Gastrocnemius medialis (tissue), 4 donors: ENCODE measurements around the gene ANXA3.

Experiments
- CTCF ChIP-seq, 5 experiments: fragments of 450-650 bp in 3 of 5; fragments of 200-600 bp in 2 of 5; sonication (generic) in 2 of 5; IDR thresholded peaks in 4 of 5; conservative IDR thresholded peaks in 1 of 5; 1 replicate in 4 of 5; 2 replicates in 1 of 5; pipeline ENCODE4 v1.5.1; 2016 to 2019; ENCODE audit warnings: antibody characterized with exemption in 5 of 5, mild to moderate bottlenecking in 3 of 5, moderate library complexity in 3 of 5
- POLR2A ChIP-seq, 2 donors: fragments of 450-650 bp; IDR thresholded peaks; one replicate each; pipeline ENCODE4 v1.6.1; 2017; ENCODE audit warnings: antibody characterized with exemption in 2 of 2, mild to moderate bottlenecking in 2 of 2, moderate library complexity in 2 of 2

DNA sequence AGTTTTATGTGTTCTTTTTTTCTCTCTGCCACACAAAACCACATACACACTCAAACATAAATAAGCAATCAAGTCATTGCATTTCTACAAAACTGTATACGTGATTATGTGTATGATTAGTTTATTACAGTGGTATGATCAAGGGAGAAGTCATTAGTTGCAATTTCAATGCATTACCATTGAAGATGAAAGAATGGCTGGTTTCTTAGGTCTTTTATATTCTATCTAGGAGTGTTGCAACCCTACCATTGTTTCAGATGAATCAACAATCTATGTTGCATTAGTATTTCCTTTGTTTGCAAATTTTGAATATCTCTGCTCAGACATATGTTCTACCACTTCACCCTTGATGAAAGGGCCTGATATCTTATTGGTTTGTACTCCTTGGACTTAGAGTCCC is 6.8 kb downstream of the ANXA3 start:
- TF ChIP-seq CTCF (IDR thresholded peaks at IDR 0.05 in 4 of 5, conservative IDR thresholded peaks at IDR 0.05 in 1 of 5) (no peak), POLR2A (IDR thresholded peaks at IDR 0.05) (no peak)
